H1 (cell line): ENCODE results near the gene MAML3. TPM values are rescaled to one million over a fixed set of nuclear protein-coding genes. Genes with fewer than 3 reads are reported as not detected.

Experiments used
- CTCF ChIA-PET: fragments of 300-600 bp; sonication (Branson Sonifier 250); formaldehyde crosslinking; loops from one replicate; lab custom pipeline; 2021; ENCODE audit not compliant: partially characterized antibody; lab: Charles Lee
- POLR2A ChIA-PET: fragments of 300-600 bp; sonication (Branson Sonifier 250); formaldehyde crosslinking; loops from one replicate; lab custom pipeline; 2021; ENCODE audit warnings: inconsistent platforms; ENCODE audit not compliant: partially characterized antibody; lab: Charles Lee
- DNase-seq, 2 experiments: peaks; one replicate each; pipeline versions ENCODE4 v3.0.0 to v3.0.0-alpha.2; 2010 to 2022; ENCODE audit warnings: low spot score in 2 of 2, low read depth in 1 of 2, mixed read lengths in 1 of 2
- FAIRE-seq: peaks from 2 replicates; lab custom pipeline; 2011; peaks lifted over from hg19 to GRCh38; lab: Jason Lieb, UNC
- H2AFZ ChIP-seq: 2 replicates; pipeline ENCODE4 v1.8.1; 2012; ENCODE audit warnings: low read length, inconsistent platforms
- H2AK5ac ChIP-seq: 2 replicates; pipeline ENCODE4 v1.6.1; 2013; ENCODE audit warnings: low read depth, low read length
- H2BK120ac ChIP-seq: replicated peaks from 2 replicates; pipeline ENCODE3; 2013; ENCODE audit warnings: low read depth, low read length, inconsistent platforms
- H2BK12ac ChIP-seq: 2 replicates; pipeline ENCODE4 v1.6.1; 2013; ENCODE audit warnings: low read depth, low read length
- H2BK15ac ChIP-seq: 2 replicates; pipeline ENCODE4 v1.6.1; 2013; ENCODE audit warnings: low read length
- H2BK20ac ChIP-seq: 2 replicates; pipeline ENCODE4 v1.6.1; 2013; ENCODE audit warnings: low read length
- H2BK5ac ChIP-seq: 2 replicates; pipeline ENCODE4 v1.6.1; 2013; ENCODE audit warnings: low read depth, low read length
- H3K14ac ChIP-seq: 2 replicates; pipeline ENCODE4 v1.6.1; 2013; ENCODE audit warnings: inconsistent platforms; ENCODE audit not compliant: insufficient read length
- H3K18ac ChIP-seq: 2 replicates; pipeline ENCODE4 v1.6.1; 2013; ENCODE audit warnings: low read length; ENCODE audit errors: extremely low read depth
- H3K23ac ChIP-seq: 2 replicates; pipeline ENCODE4 v1.6.1; 2013; ENCODE audit warnings: inconsistent platforms; ENCODE audit not compliant: insufficient read length
- H3K23me2 ChIP-seq: 2 replicates; pipeline ENCODE4 v1.6.1; 2013; ENCODE audit warnings: low read depth, low read length
- H3K27ac ChIP-seq: 2 replicates; pipeline ENCODE4 v1.6.1; 2011; ENCODE audit warnings: low read depth, low read length, inconsistent platforms
- H3K27me3 ChIP-seq, 4 experiments: replicated peaks in 1 of 4; 1 replicate in 1 of 4; 2 replicates in 3 of 4; pipeline versions ENCODE4 v1.6.1 to v1.8.1; 2011 to 2013; ENCODE audit warnings: low read length in 3 of 4, mild to moderate bottlenecking in 3 of 4, inconsistent platforms in 2 of 4, mixed read lengths in 2 of 4, moderate library complexity in 1 of 4; ENCODE audit not compliant: control insufficient read depth in 3 of 4, insufficient read depth in 3 of 4; ENCODE audit errors: extremely low read depth in 1 of 4
- H3K36me3 ChIP-seq, 4 experiments: 2 replicates each; pipeline versions ENCODE4 v1.6.1 to v1.8.1; 2011 to 2013; ENCODE audit warnings: mild to moderate bottlenecking in 4 of 4, low read length in 3 of 4, moderate library complexity in 2 of 4, control low read depth in 1 of 4, inconsistent platforms in 1 of 4; ENCODE audit not compliant: insufficient read depth in 4 of 4, control insufficient read depth in 2 of 4
- H3K4ac ChIP-seq: replicated peaks from 2 replicates; pipeline ENCODE3; 2013; ENCODE audit warnings: low read length, low read depth, mixed read lengths, inconsistent platforms; ENCODE audit not compliant: insufficient read length
- H3K4me1 ChIP-seq, 4 experiments: replicated peaks in 1 of 4; 1 replicate in 1 of 4; 2 replicates in 3 of 4; pipeline versions ENCODE4 v1.6.1 to v1.8.1; 2011 to 2013; ENCODE audit warnings: low read length in 3 of 4, inconsistent platforms in 2 of 4, mixed read lengths in 1 of 4; ENCODE audit not compliant: insufficient read depth in 4 of 4, control insufficient read depth in 3 of 4
- H3K4me2 ChIP-seq, 2 experiments: 2 replicates each; pipeline versions ENCODE4 v1.6.1 to v1.8.1; 2011 to 2013; ENCODE audit warnings: low read depth in 2 of 2, low read length in 2 of 2, control low read depth in 1 of 2, inconsistent platforms in 1 of 2, mild to moderate bottlenecking in 1 of 2; ENCODE audit not compliant: insufficient read depth in 1 of 2
- H3K4me3 ChIP-seq, 4 experiments: fragments of 200-600, 300-600 bp in 1 of 4; sonication (generic), shearing (Covaris generic), sonication (Bioruptor Twin) in 1 of 4; 2 replicates each; pipeline versions ENCODE4 v1.5.1 to v1.8.1; 2011 to 2016; ENCODE audit warnings: low read length in 4 of 4, low read depth in 3 of 4, control low read depth in 2 of 4, inconsistent platforms in 2 of 4, mild to moderate bottlenecking in 2 of 4, mixed read lengths in 1 of 4, moderate library complexity in 1 of 4; ENCODE audit not compliant: insufficient read depth in 2 of 4; ENCODE audit errors: extremely low read depth in 1 of 4
- H3K56ac ChIP-seq: replicated peaks from 2 replicates; pipeline ENCODE3; 2013; ENCODE audit warnings: low read depth, mild to moderate bottlenecking, mixed read lengths, low read length, inconsistent platforms; ENCODE audit not compliant: insufficient read length
- H3K79me1 ChIP-seq: 2 replicates; pipeline ENCODE4 v1.6.1; 2013; ENCODE audit warnings: low read depth, low read length, control low read depth
- H3K79me2 ChIP-seq, 2 experiments: 2 replicates each; pipeline versions ENCODE4 v1.6.1 to v1.8.1; 2012 to 2013; ENCODE audit warnings: low read length in 2 of 2, mild to moderate bottlenecking in 2 of 2, inconsistent platforms in 1 of 2; ENCODE audit not compliant: insufficient read depth in 2 of 2, control insufficient read depth in 1 of 2
- H3K9ac ChIP-seq, 4 experiments: replicated peaks in 1 of 4; 1 replicate in 1 of 4; 2 replicates in 3 of 4; pipeline versions ENCODE4 v1.6.1 to v1.8.1; 2011 to 2013; ENCODE audit warnings: low read depth in 3 of 4, low read length in 3 of 4, control low read depth in 2 of 4, mild to moderate bottlenecking in 2 of 4, moderate library complexity in 2 of 4, inconsistent platforms in 1 of 4; ENCODE audit errors: extremely low read depth in 1 of 4
- H3K9me3 ChIP-seq, 2 experiments: 2 replicates each; pipeline versions ENCODE4 v1.6.1 to v1.8.1; 2012 to 2013; ENCODE audit warnings: mild to moderate bottlenecking in 2 of 2, moderate library complexity in 2 of 2, control low read depth in 1 of 2, inconsistent platforms in 1 of 2, low read depth in 1 of 2, low read length in 1 of 2, mixed read lengths in 1 of 2; ENCODE audit not compliant: insufficient read depth in 2 of 2
- H4K20me1 ChIP-seq, 2 experiments: replicated peaks in 1 of 2; 2 replicates each; pipeline versions ENCODE3 to v1.8.1; 2011 to 2013; ENCODE audit warnings: inconsistent platforms in 2 of 2, low read length in 2 of 2, mild to moderate bottlenecking in 1 of 2; ENCODE audit not compliant: insufficient read depth in 2 of 2, control insufficient read depth in 1 of 2
- H4K5ac ChIP-seq: 2 replicates; pipeline ENCODE4 v1.6.1; 2013; ENCODE audit warnings: low read length, low read depth, mixed read lengths, inconsistent platforms; ENCODE audit not compliant: insufficient read length
- H4K8ac ChIP-seq: 2 replicates; pipeline ENCODE4 v1.8.0; 2013; ENCODE audit warnings: mild to moderate bottlenecking, moderate library complexity, low read length, inconsistent platforms; ENCODE audit not compliant: insufficient read depth; ENCODE audit errors: extremely low read depth
- H4K91ac ChIP-seq: replicated peaks from 2 replicates; pipeline ENCODE3; 2013; ENCODE audit warnings: low read length, mixed read lengths, inconsistent platforms; ENCODE audit not compliant: insufficient read length
- BCL11A ChIP-seq, 2 experiments: IDR thresholded peaks; one replicate each; pipeline ENCODE4 v1.6.1; 2011; ENCODE audit warnings: low read depth in 2 of 2, low read length in 2 of 2, mild to moderate bottlenecking in 2 of 2
- CBX5 ChIP-seq: fragments of 300-800, 300-1000 bp; sonication (generic); IDR thresholded peaks from 2 replicates; pipeline ENCODE4 v1.7.1; 2016; ENCODE audit warnings: antibody characterized with exemption, low read length, low read depth
- CBX8 ChIP-seq: fragments of 300-800, 300-1000 bp; sonication (generic); IDR thresholded peaks from 2 replicates; pipeline ENCODE4 v1.7.1; 2016; ENCODE audit warnings: low read depth, low read length, borderline replicate concordance
- CEBPB ChIP-seq: IDR thresholded peaks from 2 replicates; pipeline ENCODE4 v1.6.1; 2012; ENCODE audit warnings: low read depth, low read length
- CREB1 ChIP-seq: IDR thresholded peaks from 2 replicates; pipeline ENCODE4 v1.6.1; 2012; ENCODE audit warnings: inconsistent platforms
- HDAC6 ChIP-seq: IDR thresholded peaks from one replicate; pipeline ENCODE4 v1.7.1; 2012; ENCODE audit warnings: low read depth, mild to moderate bottlenecking, inconsistent platforms, low read length, moderate library complexity
- POLR2AphosphoS5 ChIP-seq: IDR thresholded peaks from 2 replicates; pipeline ENCODE4 v1.6.1; 2011; ENCODE audit warnings: low read depth, low read length
- SP4 ChIP-seq: IDR thresholded peaks from 2 replicates; pipeline ENCODE4 v1.6.1; 2012; ENCODE audit warnings: low read length, inconsistent platforms
- TAF1 ChIP-seq: IDR thresholded peaks from 2 replicates; pipeline ENCODE4 v1.6.1; 2011; ENCODE audit warnings: mild to moderate bottlenecking, low read depth, low read length
- polyA plus RNA-seq, 7 experiments: library from polyadenylated mRNA; depleted of rRNA in 3 of 7; stranded (reverse) in 5 of 7; unstranded in 2 of 7; fragments of >200 nt in 5 of 7; fragments of 200-250 nt in 2 of 7; gene quantifications; 1 replicate in 5 of 7; 2 replicates in 1 of 7; 4 replicates in 1 of 7; pipeline versions ENCODE4 v1.2.1 to v1.2.3, GENCODE V29; 2011 to 2013; ENCODE audit warnings: missing spikeins in 2 of 7, mixed read lengths in 2 of 7
- total RNA-seq: library from RNA; stranded (reverse); fragmentation: NEBNext Ultra II Directional; extraction: Animal tissue kit (Norgen Biotek cat#: 25700); gene quantifications from 2 replicates; pipeline ENCODE4 v1.2.1, GENCODE V29; 2021

Gene MAML3
- total and polyA plus RNA-seq, 2 of the 8 experiments (the other 6 are each of a cell fraction or from before 2014, with no cell fraction given), result 2.1 to 5.7 TPM

DNA sequence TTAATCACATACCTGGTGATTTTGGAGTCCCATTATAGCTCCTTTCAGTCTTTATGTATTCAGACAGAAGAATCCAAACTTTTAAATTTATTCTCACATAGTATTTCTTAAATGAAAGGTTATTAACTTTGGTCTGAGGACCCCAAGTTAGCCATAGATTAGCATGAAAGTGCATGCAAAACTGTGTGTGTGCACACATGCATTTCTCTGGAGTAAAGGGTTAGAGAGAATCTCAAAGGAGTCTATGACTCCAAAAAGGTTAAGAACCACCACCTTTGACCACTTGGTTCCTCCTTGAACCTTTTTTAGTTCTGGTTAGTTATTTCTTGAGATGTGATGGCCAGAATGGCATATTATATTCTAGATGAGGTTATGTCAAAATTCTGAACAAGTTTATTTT lies 386.4 kb downstream of the MAML3 start:
- no peak overlapping the region for H3K18ac ChIP-seq
- 0 out of 7 replicates have a peak, but pooled peaks cover 0 to 3% (median 0%) of the 10 kb centered on the region in 4 experiments for H3K4me1 ChIP-seq
- H2BK120ac ChIP-seq, result no peak overlapping the region
- no peak overlapping the region for H2BK12ac ChIP-seq
- H3K23me2 ChIP-seq, result no peaks in the 10 kb centered on the region
- H3K27me3 ChIP-seq, result no peaks in the 10 kb centered on the region; a peak in 1 of 7 replicates
- no peak overlapping the region for H3K4ac ChIP-seq
- no peak overlapping the region for H2BK5ac ChIP-seq
- no peak overlapping the region for H4K8ac ChIP-seq
- H4K91ac ChIP-seq, result no peak overlapping the region
- DNase-seq (no peak), FAIRE-seq (no peak)
- H2AFZ ChIP-seq, result no peak overlapping the region
- ChIA-PET POLR2A (interaction anchor here (1.2 kb wide), 1 partner anchor 8 kb away, joined by 3 read pairs; no protein-coding TSS in a partner anchor), CTCF (interaction anchor here (0.9 to 1.0 kb wide), 2 partner anchors 69 to 111 kb away, joined by 4 read pairs; no protein-coding TSS in a partner anchor)
- no peak overlapping the region for H3K9ac ChIP-seq
- H4K5ac ChIP-seq, result no peak overlapping the region
- H3K23ac ChIP-seq, result no peak overlapping the region
- no peaks in the 10 kb centered on the region for H3K36me3 ChIP-seq
- no peak overlapping the region for H2BK20ac ChIP-seq
- no peak overlapping the region for H3K4me2 ChIP-seq
- no peak overlapping the region for H3K14ac ChIP-seq
- H4K20me1 ChIP-seq, result no peaks in the 10 kb centered on the region
- no peak overlapping the region for H2BK15ac ChIP-seq
- no peak overlapping the region for H2AK5ac ChIP-seq
- H3K4me3 ChIP-seq, result no peak overlapping the region
- TF ChIP-seq BCL11A (IDR thresholded peaks at IDR 0.05; ENCODE audit: low read depth in 2 of 2, low read length in 2 of 2) (no peak), SP4 (no peak), POLR2AphosphoS5 (no peak), CEBPB (no peak), CBX5 (no peak), HDAC6 (no peak), TAF1 (no peak), CBX8 (no peak), CREB1 (no peak)
- no peak overlapping the region for H3K56ac ChIP-seq
- no peaks in the 10 kb centered on the region for H3K79me2 ChIP-seq
- H3K27ac ChIP-seq, result no peak overlapping the region
- no peaks in the 10 kb centered on the region for H3K79me1 ChIP-seq
- H3K9me3 ChIP-seq, result no peaks in the 10 kb centered on the region
